ENCODE data around the gene ZMYND8. TPM values are rescaled to one million over a fixed set of nuclear protein-coding genes. Genes with fewer than 3 reads are reported as not detected.
A peak's percentile ranks its signal among the peaks of the same experiment; 100 is the strongest.

Gene ZMYND8
- total and polyA plus RNA-seq, 2 of the 4 experiments (the other 2 are of a cell fraction): 24.0 to 28.2 TPM

DNA sequence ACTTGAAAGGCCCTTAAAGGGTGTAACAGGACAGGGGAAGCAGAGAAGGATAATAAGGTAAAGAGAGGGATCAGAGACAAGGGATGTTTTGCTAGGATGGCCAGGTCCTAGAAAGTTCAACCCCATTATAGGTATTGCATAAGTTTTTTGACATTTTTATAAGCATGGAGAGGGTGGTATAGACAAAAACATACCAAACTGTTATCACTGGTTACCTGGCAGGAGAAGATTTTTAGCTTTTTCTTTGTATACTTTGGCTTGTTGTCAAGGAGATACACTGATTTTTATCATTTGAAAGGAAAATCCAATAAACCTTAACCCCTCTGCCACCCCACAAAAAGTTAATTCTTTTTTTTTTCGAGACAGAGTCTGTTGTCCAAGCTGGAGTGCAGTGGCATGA, 28.4 kb downstream of the ZMYND8 start:
- H4K5ac ChIP-seq (ENCODE audit: low read depth, low read length): no peak overlapping the region
- no TSS peak for BruUV-seq (replicated peaks)
- intact Hi-C loops (cut with micrococcal nuclease): no loop called here

More for the DNA sequence above, 28.4 kb downstream of the ZMYND8 start:
- Histone ChIP-seq H3K23ac (ENCODE audit: low read depth, low read length) (no peak overlapping the region), H2BK20ac (ENCODE audit: low read depth, low read length) (no peak overlapping the region), H3K56ac (ENCODE audit: extremely low read depth, insufficient read depth, low read length) (no peak overlapping the region), H2AK5ac (ENCODE audit: low read depth, low read length) (no peak overlapping the region), H3K27me3 (ENCODE audit: control insufficient read depth, insufficient read depth, low read length) (no peaks in the 10 kb centered on the region), H4K8ac (ENCODE audit: low read depth in 2 of 2, low read length in 2 of 2) (no peak overlapping the region), H3K4me2 (ENCODE audit: low read depth, low read length) (no peak overlapping the region), H3K79me1 (ENCODE audit: low read depth in 1 of 2, low read length in 2 of 2) (peaks cover 35 to 81% of the 10 kb centered on the region in 2 experiments), H3K4ac (ENCODE audit: low read depth, low read length) (no peak overlapping the region), H3K4me3 (ENCODE audit: insufficient read depth, low read depth, low read length) (no peak overlapping the region), H3K18ac (ENCODE audit: low read depth, low read length) (no peak overlapping the region), H2BK120ac (ENCODE audit: low read depth, low read length) (0 out of 2 replicates have a peak overlapping the region, but pooled peaks have one; percentile 24), H3K4me1 (ENCODE audit: control insufficient read depth, insufficient read depth, low read length) (peaks cover 12% of the 10 kb centered on the region), H3K9me3 (ENCODE audit: control insufficient read depth, insufficient read depth, low read length) (no peaks in the 10 kb centered on the region), H2AK9ac (replicated peaks; ENCODE audit: low read depth, low read length, poor library complexity) (no peak overlapping the region), H2BK15ac (ENCODE audit: low read depth, low read length) (no peak overlapping the region), H4K20me1 (ENCODE audit: insufficient read depth, low read length) (no peaks in the 10 kb centered on the region), H3K9me1 (ENCODE audit: insufficient read depth, low read length) (peaks cover 24% of the 10 kb centered on the region), H3K14ac (replicated peaks; ENCODE audit: low read depth, low read length) (no peak overlapping the region), H3K27ac (ENCODE audit: insufficient read depth, low read length) (no peak overlapping the region), H3K9ac (ENCODE audit: low read depth, low read length) (no peak overlapping the region), H3K36me3 (ENCODE audit: control insufficient read depth, insufficient read depth, low read length) (peaks cover 3% of the 10 kb centered on the region), H2BK5ac (ENCODE audit: low read depth, low read length, poor library complexity, severe bottlenecking) (no peak overlapping the region), H2AFZ (replicated peaks; ENCODE audit: low read length, poor library complexity) (no peak overlapping the region), H4K91ac (ENCODE audit: insufficient read depth, low read depth, low read length) (no peak overlapping the region)
- ATAC-seq (ENCODE audit: low read depth) (no peak), DNase-seq (no peak)
- in situ Hi-C loops (cut with MboI; ENCODE audit: low sequenced_read_pairs) (no loop called here), dilution Hi-C loops (cut with HindIII; ENCODE audit: low sequenced_read_pairs, unreplicated experiment) (no loop called here)
- POLR2A ChIA-PET (ENCODE audit: unreplicated experiment): no interaction called here
- no CpG with 5 or more reads among the region's 1 CpG for WGBS, 2 experiments (ENCODE audit: extremely low coverage in 2 of 2, insufficient read length in 1 of 2)
- CTCF ChIA-PET: interaction anchor here (0.7 kb wide), 1 partner anchor 11 kb away, joined by 5 read pairs; no protein-coding TSS in a partner anchor
- no peak for TF ChIP-seq MAZ (IDR thresholded peaks at IDR 0.05; ENCODE audit: borderline replicate concordance, low read depth, low read length)
- no peak for TF ChIP-seq SMC3 (IDR thresholded peaks at IDR 0.05; ENCODE audit: low read depth, low read length)
- no peak for TF ChIP-seq CEBPB (IDR thresholded peaks at IDR 0.05; ENCODE audit: low read depth, low read length)
- no peak for TF ChIP-seq BHLHE40 (IDR thresholded peaks at IDR 0.05; ENCODE audit: low read depth, low read length)
- no peak for TF ChIP-seq POLR2A (IDR thresholded peaks at IDR 0.05; ENCODE audit: low read depth, low read length)
- TF ChIP-seq, protein P1, sequence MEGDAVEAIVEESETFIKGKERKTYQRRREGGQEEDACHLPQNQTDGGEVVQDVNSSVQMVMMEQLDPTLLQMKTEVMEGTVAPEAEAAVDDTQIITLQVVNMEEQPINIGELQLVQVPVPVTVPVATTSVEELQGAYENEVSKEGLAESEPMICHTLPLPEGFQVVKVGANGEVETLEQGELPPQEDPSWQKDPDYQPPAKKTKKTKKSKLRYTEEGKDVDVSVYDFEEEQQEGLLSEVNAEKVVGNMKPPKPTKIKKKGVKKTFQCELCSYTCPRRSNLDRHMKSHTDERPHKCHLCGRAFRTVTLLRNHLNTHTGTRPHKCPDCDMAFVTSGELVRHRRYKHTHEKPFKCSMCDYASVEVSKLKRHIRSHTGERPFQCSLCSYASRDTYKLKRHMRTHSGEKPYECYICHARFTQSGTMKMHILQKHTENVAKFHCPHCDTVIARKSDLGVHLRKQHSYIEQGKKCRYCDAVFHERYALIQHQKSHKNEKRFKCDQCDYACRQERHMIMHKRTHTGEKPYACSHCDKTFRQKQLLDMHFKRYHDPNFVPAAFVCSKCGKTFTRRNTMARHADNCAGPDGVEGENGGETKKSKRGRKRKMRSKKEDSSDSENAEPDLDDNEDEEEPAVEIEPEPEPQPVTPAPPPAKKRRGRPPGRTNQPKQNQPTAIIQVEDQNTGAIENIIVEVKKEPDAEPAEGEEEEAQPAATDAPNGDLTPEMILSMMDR (conservative IDR thresholded peaks at IDR 0.05; ENCODE audit: low read depth, low read length): no peak
- TF ChIP-seq, protein P2, sequence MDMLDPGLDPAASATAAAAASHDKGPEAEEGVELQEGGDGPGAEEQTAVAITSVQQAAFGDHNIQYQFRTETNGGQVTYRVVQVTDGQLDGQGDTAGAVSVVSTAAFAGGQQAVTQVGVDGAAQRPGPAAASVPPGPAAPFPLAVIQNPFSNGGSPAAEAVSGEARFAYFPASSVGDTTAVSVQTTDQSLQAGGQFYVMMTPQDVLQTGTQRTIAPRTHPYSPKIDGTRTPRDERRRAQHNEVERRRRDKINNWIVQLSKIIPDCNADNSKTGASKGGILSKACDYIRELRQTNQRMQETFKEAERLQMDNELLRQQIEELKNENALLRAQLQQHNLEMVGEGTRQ (IDR thresholded peaks at IDR 0.05; ENCODE audit: low read depth, low read length): no peak
- no peak for TF ChIP-seq MAFK (IDR thresholded peaks at IDR 0.05; ENCODE audit: low read depth, low read length)
- no peak for TF ChIP-seq RFX5 (IDR thresholded peaks at IDR 0.05; ENCODE audit: low read depth, low read length)
- TF ChIP-seq FOS (IDR thresholded peaks at IDR 0.05; ENCODE audit: low read depth, low read length): no peak
- no peak for TF ChIP-seq RCOR1 (IDR thresholded peaks at IDR 0.05; ENCODE audit: insufficient replicate concordance, low read length)
- TF ChIP-seq NFE2L2 (IDR thresholded peaks at IDR 0.05; ENCODE audit: low read depth, low read length): no peak
- no peak for TF ChIP-seq RAD21 (IDR thresholded peaks at IDR 0.05; ENCODE audit: low read length)
- TF ChIP-seq, protein P3, sequence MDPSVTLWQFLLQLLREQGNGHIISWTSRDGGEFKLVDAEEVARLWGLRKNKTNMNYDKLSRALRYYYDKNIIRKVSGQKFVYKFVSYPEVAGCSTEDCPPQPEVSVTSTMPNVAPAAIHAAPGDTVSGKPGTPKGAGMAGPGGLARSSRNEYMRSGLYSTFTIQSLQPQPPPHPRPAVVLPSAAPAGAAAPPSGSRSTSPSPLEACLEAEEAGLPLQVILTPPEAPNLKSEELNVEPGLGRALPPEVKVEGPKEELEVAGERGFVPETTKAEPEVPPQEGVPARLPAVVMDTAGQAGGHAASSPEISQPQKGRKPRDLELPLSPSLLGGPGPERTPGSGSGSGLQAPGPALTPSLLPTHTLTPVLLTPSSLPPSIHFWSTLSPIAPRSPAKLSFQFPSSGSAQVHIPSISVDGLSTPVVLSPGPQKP (IDR thresholded peaks at IDR 0.05; ENCODE audit: borderline replicate concordance, low read depth, low read length): no peak
- no peak for TF ChIP-seq CHD1 (IDR thresholded peaks at IDR 0.05; ENCODE audit: low read depth, low read length)
- TF ChIP-seq MXI1 (IDR thresholded peaks at IDR 0.05; ENCODE audit: borderline replicate concordance, low read depth, low read length): no peak

Measured in IMR-90 (cell line).